Measurements from ENCODE around the gene CSTA. TPM values are rescaled to one million over a fixed set of nuclear protein-coding genes. Genes with fewer than 3 reads are reported as not detected.

The CSTA gene, protein sequence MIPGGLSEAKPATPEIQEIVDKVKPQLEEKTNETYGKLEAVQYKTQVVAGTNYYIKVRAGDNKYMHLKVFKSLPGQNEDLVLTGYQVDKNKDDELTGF
- total RNA-seq (2022; extraction: Qiagen RNA extraction) = 0.82 to 1.2 TPM (median 1.0 TPM) in 5 replicates

GRCh38 chr3:122324871-122325323, at the start of gene CSTA:
Gene CSTA, plus strand, starts transcription at chr3:122325248. Its CDS starts 45 bp downstream, at chr3:122325293.

GRCh38 chr3:122382888-122383666, 58.0 kb downstream of the CSTA start, which contains the start of gene MIX23:
Gene MIX23, minus strand, starts transcription at chr3:122383231. Its CDS starts 7 bp downstream, at chr3:122383224.

GRCh38 chr3:122383771-122384697, 59.0 kb downstream of the CSTA start, which contains the start of gene FAM162A:
Gene FAM162A, plus strand, starts transcription at chr3:122384182. Its CDS starts 84 bp downstream, at chr3:122384266.

Other genes with a start within 250 kb of the CSTA start
- gene CASR, start 141.6 kb upstream of the CSTA start, total RNA-seq (2022; extraction: Qiagen RNA extraction) = not detected in 5 replicates
- gene MIX23, start 58.0 kb downstream of the CSTA start, total RNA-seq (2022; extraction: Qiagen RNA extraction) = 45.8 to 71.8 TPM (median 47.6 TPM) in 5 replicates
- 30.4 to 35.8 TPM (median 35.0 TPM) in 5 replicates for gene FAM162A, start 58.9 kb downstream of the CSTA start, total RNA-seq (2022; extraction: Qiagen RNA extraction)
- 3.0 to 3.9 TPM (median 3.5 TPM) in 5 replicates for gene WDR5B, start 90.8 kb downstream of the CSTA start, total RNA-seq (2022; extraction: Qiagen RNA extraction)
- gene KPNA1, start 189.7 kb downstream of the CSTA start, total RNA-seq (2022; extraction: Qiagen RNA extraction) = 53.8 to 63.8 TPM (median 61.2 TPM) in 5 replicates
- 5.1 to 6.3 TPM (median 5.2 TPM) in 5 replicates for gene PARP9, start 239.1 kb downstream of the CSTA start, total RNA-seq (2022; extraction: Qiagen RNA extraction)
- gene DTX3L, start 239.1 kb downstream of the CSTA start, total RNA-seq (2022; extraction: Qiagen RNA extraction) = 6.7 to 9.8 TPM (median 7.6 TPM) in 5 replicates